BE2C (cell line): ENCODE data around the gene MGST2. TPM values are rescaled to one million over a fixed set of nuclear protein-coding genes. Genes with fewer than 3 reads are reported as not detected.

Experiments used
- DNase-seq: peaks from one replicate; pipeline ENCODE4 v3.0.0-alpha.2; 2020
- H3K27me3 ChIP-seq: fragments of 250-450 bp; sonication (Bioruptor Pico); 2 replicates; pipeline ENCODE4 v1.5.1; 2020; ENCODE audit warnings: mild to moderate bottlenecking
- H3K36me3 ChIP-seq: fragments of 250-450 bp; sonication (Bioruptor Pico); 2 replicates; pipeline ENCODE4 v1.5.1; 2020; ENCODE audit warnings: mild to moderate bottlenecking
- H3K4me1 ChIP-seq: fragments of 250-450 bp; sonication (Bioruptor Pico); 2 replicates; pipeline ENCODE4 v1.5.1; 2020
- H3K4me3 ChIP-seq: 2 replicates; pipeline ENCODE4 v1.5.1; 2011; ENCODE audit warnings: low read depth, low read length
- H3K9me3 ChIP-seq: fragments of 250-450 bp; sonication (Bioruptor Pico); 2 replicates; pipeline ENCODE4 v1.5.1; 2020
- CTCF ChIP-seq: IDR thresholded peaks from 2 replicates; pipeline ENCODE4 v1.5.1; 2012; ENCODE audit warnings: mild to moderate bottlenecking, low read depth, low read length
- polyA plus RNA-seq: library from polyadenylated mRNA; unstranded; fragments of >200 nt; gene quantifications from one replicate; pipeline ENCODE4 v1.2.1, GENCODE V29; 2012; ENCODE audit warnings: low read depth, missing spikeins; ENCODE audit not compliant: insufficient read length, insufficient read depth

The MGST2 gene
- polyA plus RNA-seq = 10.0 TPM

- no peaks in the 10 kb centered on the region; the same call in 1 of the 2 replicates for H3K4me1 ChIP-seq
- H3K4me3 ChIP-seq = peak within 1 kb of the TSS; percentile 87
- H3K27me3 ChIP-seq = no peaks in the 10 kb centered on the region
- no peak for TF ChIP-seq CTCF
- H3K9me3 ChIP-seq = no peaks in the 10 kb centered on the region
- H3K36me3 ChIP-seq = no peaks in the 10 kb centered on the region
- peak; percentile 70 for DNase-seq
These were observed at the start of gene MGST2 for GRCh38 chr4:139665690-139666529. TSS of gene MGST2 (plus strand) at chr4:139665819. CDS start at chr4:139666020, 201 bp downstream.

GRCh38 chr4:139617702-139618490 is 47.7 kb upstream of the MGST2 start:
- no peak for DNase-seq
- Histone ChIP-seq H3K27me3 (no peaks in the 10 kb centered on the region), H3K9me3 (no peaks in the 10 kb centered on the region), H3K4me3 (no peak overlapping the region), H3K36me3 (no peaks in the 10 kb centered on the region), H3K4me1 (no peaks in the 10 kb centered on the region)
- TF ChIP-seq CTCF = peak; percentile 51

GRCh38 chr4:139619644-139620043 is 46.0 kb upstream of the MGST2 start:
- Histone ChIP-seq H3K27me3 (no peaks in the 10 kb centered on the region), H3K4me1 (no peaks in the 10 kb centered on the region), H3K9me3 (no peaks in the 10 kb centered on the region), H3K36me3 (no peaks in the 10 kb centered on the region), H3K4me3 (no peak overlapping the region)
- DNase-seq = peak; percentile 22
- peak; percentile 70 for TF ChIP-seq CTCF

- DNase-seq = no peak
- no peaks in the 10 kb centered on the region for H3K9me3 ChIP-seq
- H3K27me3 ChIP-seq = no peaks in the 10 kb centered on the region
- TF ChIP-seq CTCF = no peak
- no peaks in the 10 kb centered on the region for H3K4me1 ChIP-seq
- no peak overlapping the region for H3K4me3 ChIP-seq
- H3K36me3 ChIP-seq = no peaks in the 10 kb centered on the region
These were observed 42.7 kb upstream of the MGST2 start for GRCh38 chr4:139622901-139623381.

- no peak for DNase-seq
- no peak for TF ChIP-seq CTCF
These were observed 41.1 kb upstream of the MGST2 start for GRCh38 chr4:139624441-139625092.

More at GRCh38 chr4:139624441-139625092, 41.1 kb upstream of the MGST2 start:
- Histone ChIP-seq H3K27me3 (no peaks in the 10 kb centered on the region), H3K4me1 (no peaks in the 10 kb centered on the region), H3K4me3 (no peak overlapping the region), H3K9me3 (no peaks in the 10 kb centered on the region), H3K36me3 (no peaks in the 10 kb centered on the region)
